ENCODE results near the gene KCNAB1.

The KCNAB1 gene

GRCh38 chr3:156381253-156381652 is 260.9 kb downstream of the KCNAB1 start:
- DNase-seq, result no peak

GRCh38 chr3:156382458-156383346 is 262.3 kb downstream of the KCNAB1 start:
- DNase-seq, result no peak

GRCh38 chr3:156383441-156384025 is 263.2 kb downstream of the KCNAB1 start:
- DNase-seq, result no peak

- DNase-seq, result no peak
These were observed 268.4 kb downstream of the KCNAB1 start for GRCh38 chr3:156388497-156389448.

GRCh38 chr3:156389449-156389950 is 269.1 kb downstream of the KCNAB1 start:
- DNase-seq, result no peak

- DNase-seq, result no peak
These were observed 270.5 kb downstream of the KCNAB1 start for GRCh38 chr3:156390846-156391245.

- DNase-seq, result no peak
These were observed 275.8 kb downstream of the KCNAB1 start for GRCh38 chr3:156395961-156396710.

GRCh38 chr3:156396851-156397250 is 276.5 kb downstream of the KCNAB1 start:
- DNase-seq, result no peak

- DNase-seq, result no peak
These were observed 277.2 kb downstream of the KCNAB1 start for GRCh38 chr3:156397534-156397933.

GRCh38 chr3:156400062-156400461 is 279.7 kb downstream of the KCNAB1 start:
- DNase-seq, result no peak

- no peak for DNase-seq
These were observed 280.4 kb downstream of the KCNAB1 start for GRCh38 chr3:156400735-156401134.

GRCh38 chr3:156404217-156404616 is 283.8 kb downstream of the KCNAB1 start:
- DNase-seq, result no peak

- no peak for DNase-seq
These were observed 286.0 kb downstream of the KCNAB1 start for GRCh38 chr3:156406393-156406792.

- DNase-seq, result no peak
These were observed 287.3 kb downstream of the KCNAB1 start for GRCh38 chr3:156407617-156408225.

GRCh38 chr3:156409694-156410093 is 289.3 kb downstream of the KCNAB1 start:
- DNase-seq, result no peak

- no peak for DNase-seq
These were observed 292.2 kb downstream of the KCNAB1 start for GRCh38 chr3:156412600-156412999.

GRCh38 chr3:156413293-156413892 is 293.0 kb downstream of the KCNAB1 start:
- DNase-seq, result no peak

- no peak for DNase-seq
These were observed 296.6 kb downstream of the KCNAB1 start for GRCh38 chr3:156416846-156417558.

GRCh38 chr3:156417559-156418132 is 297.3 kb downstream of the KCNAB1 start:
- no peak for DNase-seq

- DNase-seq, result no peak
These were observed 298.1 kb downstream of the KCNAB1 start for GRCh38 chr3:156418428-156418827.
